T-helper 9 cell (primary cell): ENCODE results near the gene ZC3H15.
"Not testable (repeated sequence)": the region's sequence is repeated elsewhere in the genome, so short reads cannot be mapped to it uniquely, and the experiment has no call there.

ENCODE experiments used
- DNase-seq: peaks from one replicate; pipeline ENCODE4 v3.0.0-alpha.2; 2020

ZC3H15 gene

GRCh38 chr2:186496401-186496800 is 10.3 kb downstream of the ZC3H15 start:
- no peak for DNase-seq

- no peak for DNase-seq
Measured at GRCh38 chr2:186497928-186498327, 11.9 kb downstream of the ZC3H15 start.

GRCh38 chr2:186498834-186499233 is 12.8 kb downstream of the ZC3H15 start:
- DNase-seq: no peak

GRCh38 chr2:186503827-186504606 is 18.0 kb downstream of the ZC3H15 start:
- DNase-seq: no peak

GRCh38 chr2:186508263-186508662 is 22.2 kb downstream of the ZC3H15 start:
- no peak for DNase-seq

- DNase-seq: no peak
Measured at GRCh38 chr2:186515376-186515775, 29.3 kb downstream of the ZC3H15 start.

GRCh38 chr2:186516396-186516795 is 30.3 kb downstream of the ZC3H15 start:
- no peak for DNase-seq

GRCh38 chr2:186517090-186517489 is 31.0 kb downstream of the ZC3H15 start:
- DNase-seq: no peak

- DNase-seq: no peak
Measured at GRCh38 chr2:186518291-186518690, 32.2 kb downstream of the ZC3H15 start.

- no peak for DNase-seq
Measured at GRCh38 chr2:186518945-186519344, 32.9 kb downstream of the ZC3H15 start.

- DNase-seq: not testable (repeated sequence)
Measured at GRCh38 chr2:186521570-186522153, 35.6 kb downstream of the ZC3H15 start.

GRCh38 chr2:186522450-186522849 is 36.4 kb downstream of the ZC3H15 start:
- DNase-seq: no peak

- no peak for DNase-seq
Measured at GRCh38 chr2:186523791-186524190, 37.7 kb downstream of the ZC3H15 start.

GRCh38 chr2:186526281-186526680 is 40.2 kb downstream of the ZC3H15 start:
- DNase-seq: no peak

GRCh38 chr2:186530314-186530713 is 44.3 kb downstream of the ZC3H15 start:
- no peak for DNase-seq

- DNase-seq: no peak
Measured at GRCh38 chr2:186531257-186531775, 45.3 kb downstream of the ZC3H15 start.

- DNase-seq: no peak
Measured at GRCh38 chr2:186532891-186533290, 46.8 kb downstream of the ZC3H15 start.

GRCh38 chr2:186533717-186534116 is 47.7 kb downstream of the ZC3H15 start:
- no peak for DNase-seq

GRCh38 chr2:186534406-186534805 is 48.3 kb downstream of the ZC3H15 start:
- DNase-seq: no peak

- no peak for DNase-seq
Measured at GRCh38 chr2:186535861-186536260, 49.8 kb downstream of the ZC3H15 start.

GRCh38 chr2:186537019-186537418 is 51.0 kb downstream of the ZC3H15 start:
- no peak for DNase-seq

GRCh38 chr2:186540941-186541340 is 54.9 kb downstream of the ZC3H15 start:
- no peak for DNase-seq

- DNase-seq: no peak
Measured at GRCh38 chr2:186542002-186542401, 55.9 kb downstream of the ZC3H15 start.

GRCh38 chr2:186543561-186544131 is 57.6 kb downstream of the ZC3H15 start:
- DNase-seq: no peak
